ENCODE results near the gene CHD9.
"Not testable (repeated sequence)": the region's sequence is repeated elsewhere in the genome, so short reads cannot be mapped to it uniquely, and the experiment has no call there.

The CHD9 gene

GRCh38 chr16:53074296-53074695 lies 19.5 kb downstream of the CHD9 start:
- not testable (repeated sequence) for DNase-seq (ENCODE audit: low read depth in 2 of 2, low spot score in 1 of 2)

- DNase-seq (ENCODE audit: low read depth in 2 of 2, low spot score in 1 of 2), result not testable (repeated sequence)
Measured at GRCh38 chr16:53075461-53075860, 20.7 kb downstream of the CHD9 start.

GRCh38 chr16:53078247-53078646 lies 23.5 kb downstream of the CHD9 start:
- DNase-seq (ENCODE audit: low read depth in 2 of 2, low spot score in 1 of 2), result no peak

- no peak for DNase-seq (ENCODE audit: low read depth in 2 of 2, low spot score in 1 of 2)
Measured at GRCh38 chr16:53078765-53079485, 24.1 kb downstream of the CHD9 start.

GRCh38 chr16:53080345-53081031 lies 25.7 kb downstream of the CHD9 start:
- DNase-seq (ENCODE audit: low read depth in 2 of 2, low spot score in 1 of 2), result no peak

- no peak for DNase-seq (ENCODE audit: low read depth in 2 of 2, low spot score in 1 of 2)
Measured at GRCh38 chr16:53081032-53081424, 26.2 kb downstream of the CHD9 start.

- no peak for DNase-seq (ENCODE audit: low read depth in 2 of 2, low spot score in 1 of 2)
Measured at GRCh38 chr16:53081686-53082407, 27.1 kb downstream of the CHD9 start.

- no peak for DNase-seq (ENCODE audit: low read depth in 2 of 2, low spot score in 1 of 2)
Measured at GRCh38 chr16:53082509-53082908, 27.7 kb downstream of the CHD9 start.

GRCh38 chr16:53083119-53083518 lies 28.3 kb downstream of the CHD9 start:
- DNase-seq (ENCODE audit: low read depth in 2 of 2, low spot score in 1 of 2), result no peak

GRCh38 chr16:53084141-53084541 lies 29.4 kb downstream of the CHD9 start:
- no peak for DNase-seq (ENCODE audit: low read depth in 2 of 2, low spot score in 1 of 2)

- DNase-seq (ENCODE audit: low read depth in 2 of 2, low spot score in 1 of 2), result no peak
Measured at GRCh38 chr16:53084746-53085334, 30.0 kb downstream of the CHD9 start.

GRCh38 chr16:53085369-53085843 lies 30.6 kb downstream of the CHD9 start:
- no peak for DNase-seq (ENCODE audit: low read depth in 2 of 2, low spot score in 1 of 2)

- no peak for DNase-seq (ENCODE audit: low read depth in 2 of 2, low spot score in 1 of 2)
Measured at GRCh38 chr16:53085931-53086421, 31.2 kb downstream of the CHD9 start.

- no peak for DNase-seq (ENCODE audit: low read depth in 2 of 2, low spot score in 1 of 2)
Measured at GRCh38 chr16:53087101-53087500, 32.3 kb downstream of the CHD9 start.

- DNase-seq (ENCODE audit: low read depth in 2 of 2, low spot score in 1 of 2), result no peak
Measured at GRCh38 chr16:53089434-53090285, 34.9 kb downstream of the CHD9 start.

GRCh38 chr16:53090286-53090590 lies 35.4 kb downstream of the CHD9 start:
- no peak for DNase-seq (ENCODE audit: low read depth in 2 of 2, low spot score in 1 of 2)

- no peak for DNase-seq (ENCODE audit: low read depth in 2 of 2, low spot score in 1 of 2)
Measured at GRCh38 chr16:53090591-53091411, 36.0 kb downstream of the CHD9 start.

- no peak for DNase-seq (ENCODE audit: low read depth in 2 of 2, low spot score in 1 of 2)
Measured at GRCh38 chr16:53091466-53092211, 36.8 kb downstream of the CHD9 start.

GRCh38 chr16:53092284-53092683 lies 37.5 kb downstream of the CHD9 start:
- DNase-seq (ENCODE audit: low read depth in 2 of 2, low spot score in 1 of 2), result no peak

All from stimulated activated CD8-positive, alpha-beta memory T cell treated with anti-CD3 and anti-CD28 coated beads, Interleukin-4, amount 100 ng/mL, for 4 hours (primary cell).